CD4-positive, alpha-beta T cell treated with Interleukin-4 for 4 hours (primary cell): ENCODE data around the gene USP32.
"Not testable (repeated sequence)": the region's sequence is repeated elsewhere in the genome, so short reads cannot be mapped to it uniquely, and the experiment has no call there.

Experiments
- DNase-seq: peaks from one replicate; pipeline ENCODE4 v3.0.0-alpha.2; 2020

USP32 gene

GRCh38 chr17:60218774-60219173, 173.2 kb downstream of the USP32 start:
- DNase-seq = not testable (repeated sequence)

- DNase-seq = not testable (repeated sequence)
These were observed 176.0 kb downstream of the USP32 start for GRCh38 chr17:60215895-60216294.

GRCh38 chr17:60211282-60211681, 180.7 kb downstream of the USP32 start:
- not testable (repeated sequence) for DNase-seq

GRCh38 chr17:60208302-60208701, 183.6 kb downstream of the USP32 start:
- DNase-seq = not testable (repeated sequence)

GRCh38 chr17:60205782-60206181, 186.2 kb downstream of the USP32 start:
- DNase-seq = not testable (repeated sequence)

GRCh38 chr17:60198630-60199029, 193.3 kb downstream of the USP32 start:
- DNase-seq = not testable (repeated sequence)

- not testable (repeated sequence) for DNase-seq
These were observed 197.8 kb downstream of the USP32 start for GRCh38 chr17:60194141-60194540.

GRCh38 chr17:60193482-60193881, 198.5 kb downstream of the USP32 start:
- DNase-seq = no peak

GRCh38 chr17:60193032-60193431, 198.9 kb downstream of the USP32 start:
- DNase-seq = not testable (repeated sequence)

GRCh38 chr17:60190032-60190431, 201.9 kb downstream of the USP32 start:
- not testable (repeated sequence) for DNase-seq

GRCh38 chr17:60188759-60189158, 203.2 kb downstream of the USP32 start:
- no peak for DNase-seq

GRCh38 chr17:60186846-60187745, 204.8 kb downstream of the USP32 start:
- not testable (repeated sequence) for DNase-seq

- DNase-seq = not testable (repeated sequence)
These were observed 205.6 kb downstream of the USP32 start for GRCh38 chr17:60186372-60186771.

GRCh38 chr17:60180380-60180779, 211.6 kb downstream of the USP32 start:
- DNase-seq = not testable (repeated sequence)

GRCh38 chr17:60178180-60178579, 213.8 kb downstream of the USP32 start:
- DNase-seq = not testable (repeated sequence)

GRCh38 chr17:60176763-60177162, 215.2 kb downstream of the USP32 start:
- DNase-seq = not testable (repeated sequence)

- DNase-seq = not testable (repeated sequence)
These were observed 217.2 kb downstream of the USP32 start for GRCh38 chr17:60174767-60175166.

GRCh38 chr17:60174035-60174434, 217.9 kb downstream of the USP32 start:
- no peak for DNase-seq

- no peak for DNase-seq
These were observed 218.6 kb downstream of the USP32 start for GRCh38 chr17:60173304-60173819.

- DNase-seq = no peak
These were observed 220.2 kb downstream of the USP32 start for GRCh38 chr17:60171753-60172079.

- DNase-seq = no peak
These were observed 220.8 kb downstream of the USP32 start for GRCh38 chr17:60170835-60171752.

GRCh38 chr17:60169921-60170817, 221.8 kb downstream of the USP32 start:
- peak; percentile 25 for DNase-seq
